HCT116 (cell line): ENCODE measurements around the gene TCF19.

Source experiments
- CBX3 ChIP-seq: IDR thresholded peaks from 2 replicates; pipeline ENCODE4 v1.6.1; 2012; ENCODE audit warnings: low read depth
- CEBPB ChIP-seq: IDR thresholded peaks from 2 replicates; pipeline ENCODE4 v1.6.1; 2012; ENCODE audit warnings: low read depth
- ELF1 ChIP-seq: IDR thresholded peaks from 2 replicates; pipeline ENCODE4 v1.6.1; 2012; ENCODE audit warnings: low read depth, borderline replicate concordance
- EZH2 ChIP-seq: fragments of 200-600 bp; sonication (generic); IDR thresholded peaks from 2 replicates; pipeline ENCODE4 v1.6.1; 2017; ENCODE audit warnings: antibody characterized with exemption, mixed run types
- FOSL1 ChIP-seq: IDR thresholded peaks from 2 replicates; pipeline ENCODE4 v1.6.1; 2012; ENCODE audit warnings: low read depth
- JUND ChIP-seq: IDR thresholded peaks from 2 replicates; pipeline ENCODE4 v1.6.1; 2012
- POLR2A ChIP-seq: IDR thresholded peaks from 2 replicates; pipeline ENCODE4 v1.7.0; 2011; ENCODE audit warnings: borderline replicate concordance; ENCODE audit not compliant: insufficient read depth, insufficient read length; ENCODE audit errors: extremely low read depth
- POLR2AphosphoS5 ChIP-seq: IDR thresholded peaks from 2 replicates; pipeline ENCODE4 v1.6.1; 2011; ENCODE audit warnings: mild to moderate bottlenecking, low read depth, low read length, moderate library complexity
- SIN3A ChIP-seq: IDR thresholded peaks from 2 replicates; pipeline ENCODE4 v1.6.1; 2012; ENCODE audit warnings: low read depth
- SRF ChIP-seq: IDR thresholded peaks from 2 replicates; pipeline ENCODE4 v1.6.1; 2012; ENCODE audit warnings: low read depth
- YY1 ChIP-seq: IDR thresholded peaks from 2 replicates; pipeline ENCODE4 v1.6.1; 2011; ENCODE audit warnings: low read length, low read depth, moderate library complexity, mild to moderate bottlenecking; ENCODE audit not compliant: insufficient replicate concordance; ENCODE audit errors: extremely low read depth
- ZNF274 ChIP-seq: fragments of 200-500 bp; sonication (Bioruptor generic); IDR thresholded peaks from 2 replicates; pipeline ENCODE4 v1.6.1; 2014; ENCODE audit warnings: mild to moderate bottlenecking, low read depth, low read length, inconsistent platforms
- TF ChIP-seq, protein P1 (sequence below), 3 experiments: fragments of 200-600 bp in 1 of 3; sonication (generic) in 1 of 3; IDR thresholded peaks in 2 of 3; conservative IDR thresholded peaks in 1 of 3; 2 replicates each; pipeline ENCODE4 v1.5.1; 2012 to 2017; ENCODE audit warnings: low read depth in 2 of 3, low read length in 2 of 3, antibody characterized with exemption in 1 of 3, borderline replicate concordance in 1 of 3, control low read depth in 1 of 3, mild to moderate bottlenecking in 1 of 3, mixed read lengths in 1 of 3, mixed run types in 1 of 3, moderate library complexity in 1 of 3; ENCODE audit not compliant: insufficient read depth in 1 of 3
- TF ChIP-seq, protein P2 (sequence below): IDR thresholded peaks from 2 replicates; pipeline ENCODE4 v1.6.1; 2012

DNA sequence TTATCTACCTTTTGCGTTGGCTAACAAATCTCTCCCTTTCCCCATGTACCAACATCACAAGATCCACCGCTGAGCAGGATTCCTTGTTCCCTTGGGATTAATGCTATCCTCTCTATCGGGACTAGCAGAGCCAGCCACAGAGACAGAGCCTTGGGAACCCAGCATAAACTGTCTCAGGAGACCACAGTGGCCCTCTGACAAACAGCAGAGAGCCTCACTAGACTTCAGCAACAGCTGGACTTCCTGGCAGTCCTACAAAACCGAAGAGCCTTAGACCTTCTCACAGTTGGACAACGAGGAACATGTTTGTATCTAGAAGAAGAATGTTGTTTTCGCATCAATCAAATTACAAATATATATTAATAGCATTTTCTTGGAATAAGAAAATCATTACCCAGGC, 51.7 kb downstream of the TCF19 start:
- no peak for TF ChIP-seq POLR2A
- TF ChIP-seq CBX3, result no peak
- TF ChIP-seq, protein P1, sequence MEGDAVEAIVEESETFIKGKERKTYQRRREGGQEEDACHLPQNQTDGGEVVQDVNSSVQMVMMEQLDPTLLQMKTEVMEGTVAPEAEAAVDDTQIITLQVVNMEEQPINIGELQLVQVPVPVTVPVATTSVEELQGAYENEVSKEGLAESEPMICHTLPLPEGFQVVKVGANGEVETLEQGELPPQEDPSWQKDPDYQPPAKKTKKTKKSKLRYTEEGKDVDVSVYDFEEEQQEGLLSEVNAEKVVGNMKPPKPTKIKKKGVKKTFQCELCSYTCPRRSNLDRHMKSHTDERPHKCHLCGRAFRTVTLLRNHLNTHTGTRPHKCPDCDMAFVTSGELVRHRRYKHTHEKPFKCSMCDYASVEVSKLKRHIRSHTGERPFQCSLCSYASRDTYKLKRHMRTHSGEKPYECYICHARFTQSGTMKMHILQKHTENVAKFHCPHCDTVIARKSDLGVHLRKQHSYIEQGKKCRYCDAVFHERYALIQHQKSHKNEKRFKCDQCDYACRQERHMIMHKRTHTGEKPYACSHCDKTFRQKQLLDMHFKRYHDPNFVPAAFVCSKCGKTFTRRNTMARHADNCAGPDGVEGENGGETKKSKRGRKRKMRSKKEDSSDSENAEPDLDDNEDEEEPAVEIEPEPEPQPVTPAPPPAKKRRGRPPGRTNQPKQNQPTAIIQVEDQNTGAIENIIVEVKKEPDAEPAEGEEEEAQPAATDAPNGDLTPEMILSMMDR (IDR thresholded peaks at IDR 0.05 in 2 of 3, conservative IDR thresholded peaks at IDR 0.05 in 1 of 3; ENCODE audit: borderline replicate concordance in 1 of 3, insufficient read depth in 1 of 3, low read depth in 2 of 3, low read length in 2 of 3), result no peak
- no peak for TF ChIP-seq SRF
- TF ChIP-seq ZNF274, result no peak
- no peak for TF ChIP-seq CEBPB
- no peak for TF ChIP-seq EZH2
- no peak for TF ChIP-seq ELF1
- TF ChIP-seq, protein P2, sequence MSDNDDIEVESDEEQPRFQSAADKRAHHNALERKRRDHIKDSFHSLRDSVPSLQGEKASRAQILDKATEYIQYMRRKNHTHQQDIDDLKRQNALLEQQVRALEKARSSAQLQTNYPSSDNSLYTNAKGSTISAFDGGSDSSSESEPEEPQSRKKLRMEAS, result no peak
- no peak for TF ChIP-seq JUND
- TF ChIP-seq YY1, result no peak
- TF ChIP-seq SIN3A, result no peak
- TF ChIP-seq POLR2AphosphoS5, result no peak
- TF ChIP-seq FOSL1, result no peak
